Measurements from ENCODE around the gene CDR2.

DNA sequence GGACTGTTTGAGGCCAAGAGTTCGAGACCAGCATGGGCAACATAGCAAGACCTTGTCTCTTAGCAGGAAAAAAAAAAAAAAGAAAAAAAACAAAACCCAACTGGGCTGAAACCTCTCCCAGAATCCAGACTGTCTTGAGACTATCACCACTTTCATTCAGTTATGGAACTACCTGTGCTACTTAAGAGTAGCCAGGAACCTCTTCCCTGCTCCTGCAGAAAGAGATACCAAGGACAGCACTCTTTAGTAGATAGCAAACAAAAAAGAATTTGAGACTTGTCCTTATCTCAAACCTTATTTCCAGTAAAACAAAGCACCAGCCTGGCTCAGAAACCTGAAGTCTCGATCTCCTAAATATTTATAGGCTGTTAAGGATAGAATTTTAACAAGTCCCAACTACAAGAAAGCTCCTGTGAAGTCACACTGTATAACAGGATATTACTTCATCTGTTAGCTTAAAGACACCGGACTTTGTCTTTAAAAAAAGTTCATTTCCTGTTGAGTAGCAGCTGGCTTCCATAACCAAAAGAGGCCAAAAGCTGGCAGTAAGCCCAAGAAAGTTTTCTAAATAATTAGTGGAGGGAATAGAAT, 5.1 kb downstream of the CDR2 start:
- TF ChIP-seq, protein P1, sequence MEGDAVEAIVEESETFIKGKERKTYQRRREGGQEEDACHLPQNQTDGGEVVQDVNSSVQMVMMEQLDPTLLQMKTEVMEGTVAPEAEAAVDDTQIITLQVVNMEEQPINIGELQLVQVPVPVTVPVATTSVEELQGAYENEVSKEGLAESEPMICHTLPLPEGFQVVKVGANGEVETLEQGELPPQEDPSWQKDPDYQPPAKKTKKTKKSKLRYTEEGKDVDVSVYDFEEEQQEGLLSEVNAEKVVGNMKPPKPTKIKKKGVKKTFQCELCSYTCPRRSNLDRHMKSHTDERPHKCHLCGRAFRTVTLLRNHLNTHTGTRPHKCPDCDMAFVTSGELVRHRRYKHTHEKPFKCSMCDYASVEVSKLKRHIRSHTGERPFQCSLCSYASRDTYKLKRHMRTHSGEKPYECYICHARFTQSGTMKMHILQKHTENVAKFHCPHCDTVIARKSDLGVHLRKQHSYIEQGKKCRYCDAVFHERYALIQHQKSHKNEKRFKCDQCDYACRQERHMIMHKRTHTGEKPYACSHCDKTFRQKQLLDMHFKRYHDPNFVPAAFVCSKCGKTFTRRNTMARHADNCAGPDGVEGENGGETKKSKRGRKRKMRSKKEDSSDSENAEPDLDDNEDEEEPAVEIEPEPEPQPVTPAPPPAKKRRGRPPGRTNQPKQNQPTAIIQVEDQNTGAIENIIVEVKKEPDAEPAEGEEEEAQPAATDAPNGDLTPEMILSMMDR (conservative IDR thresholded peaks at IDR 0.05) = no peak
- TF ChIP-seq EZH2 (IDR thresholded peaks at IDR 0.05; ENCODE audit: low read depth) = no peak
